BE2C (cell line): ENCODE measurements around the gene PAXIP1.
A peak's percentile ranks its signal among the peaks of the same experiment; 100 is the strongest.

ENCODE experiments used
- DNase-seq: peaks from one replicate; pipeline ENCODE4 v3.0.0-alpha.2; 2020
- H3K27me3 ChIP-seq: fragments of 250-450 bp; sonication (Bioruptor Pico); 2 replicates; pipeline ENCODE4 v1.5.1; 2020; ENCODE audit warnings: mild to moderate bottlenecking
- H3K36me3 ChIP-seq: fragments of 250-450 bp; sonication (Bioruptor Pico); 2 replicates; pipeline ENCODE4 v1.5.1; 2020; ENCODE audit warnings: mild to moderate bottlenecking
- H3K4me1 ChIP-seq: fragments of 250-450 bp; sonication (Bioruptor Pico); 2 replicates; pipeline ENCODE4 v1.5.1; 2020
- H3K4me3 ChIP-seq: 2 replicates; pipeline ENCODE4 v1.5.1; 2011; ENCODE audit warnings: low read depth, low read length
- H3K9me3 ChIP-seq: fragments of 250-450 bp; sonication (Bioruptor Pico); 2 replicates; pipeline ENCODE4 v1.5.1; 2020
- CTCF ChIP-seq: IDR thresholded peaks from 2 replicates; pipeline ENCODE4 v1.5.1; 2012; ENCODE audit warnings: mild to moderate bottlenecking, low read depth, low read length

Gene PAXIP1

GRCh38 chr7:155009570-155010157 is 6.7 kb upstream of the PAXIP1 start:
- peak; percentile 70 for TF ChIP-seq CTCF
- H3K36me3 ChIP-seq, result no peaks in the 10 kb centered on the region
- DNase-seq, result peak; percentile 19
- no peak overlapping the region for H3K4me3 ChIP-seq
- H3K4me1 ChIP-seq, result no peaks in the 10 kb centered on the region
- H3K27me3 ChIP-seq, result 0 out of 2 replicates have a peak, but pooled peaks cover 4% of the 10 kb centered on the region
- H3K9me3 ChIP-seq, result no peaks in the 10 kb centered on the region

GRCh38 chr7:155007947-155008346 is 5.0 kb upstream of the PAXIP1 start:
- Histone ChIP-seq H3K36me3 (no peaks in the 10 kb centered on the region), H3K27me3 (0 out of 2 replicates have a peak, but pooled peaks cover 4% of the 10 kb centered on the region), H3K4me3 (no peak overlapping the region), H3K9me3 (no peaks in the 10 kb centered on the region), H3K4me1 (0 out of 2 replicates have a peak, but pooled peaks cover 3% of the 10 kb centered on the region)
- DNase-seq, result peak; percentile 60
- TF ChIP-seq CTCF, result peak; percentile 89

- TF ChIP-seq CTCF, result no peak
- Histone ChIP-seq H3K9me3 (no peaks in the 10 kb centered on the region), H3K27me3 (no peaks in the 10 kb centered on the region), H3K4me1 (0 out of 2 replicates have a peak, but pooled peaks cover 3% of the 10 kb centered on the region), H3K36me3 (peaks cover under 1% of the 10 kb centered on the region), H3K4me3 (peak overlapping the region; percentile 93)
- peak; percentile 87 for DNase-seq
Measured at GRCh38 chr7:155003376-155004214, 671 bp upstream of the PAXIP1 start.

DNA sequence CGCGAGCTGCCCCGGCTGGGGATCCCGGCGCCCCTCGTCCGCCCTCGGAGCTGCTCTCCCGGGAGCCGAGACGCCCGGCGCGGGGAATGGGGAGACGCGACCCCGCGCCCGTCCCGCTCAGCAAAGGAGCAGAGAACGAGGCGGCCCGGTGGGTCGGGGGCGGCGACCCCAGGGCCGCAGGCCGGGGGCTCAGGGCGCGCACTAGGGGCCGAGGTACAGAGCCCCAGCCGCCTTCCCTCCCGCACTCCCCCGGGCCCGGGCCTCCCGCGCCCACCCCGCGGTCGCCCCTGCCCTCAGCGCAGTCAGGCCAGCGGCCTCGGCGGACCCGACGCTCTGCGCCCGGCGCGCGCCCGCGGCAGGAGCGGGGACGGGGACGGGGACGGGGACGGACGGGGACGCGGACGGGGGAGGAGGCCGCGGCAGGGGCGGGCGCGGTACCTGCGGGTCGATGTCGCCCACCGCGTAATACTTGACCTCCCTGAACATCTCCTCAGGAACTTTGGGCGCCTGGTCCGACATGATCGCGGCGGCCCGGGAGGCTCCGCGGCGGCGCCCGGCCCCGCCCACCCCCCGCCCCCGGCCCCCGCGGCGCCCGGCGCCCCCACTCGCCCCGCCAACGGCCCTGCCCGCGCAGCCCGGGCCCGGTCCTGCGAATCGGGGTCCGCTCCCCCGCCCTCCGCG is 373 bp downstream of the PAXIP1 start:
- Histone ChIP-seq H3K4me1 (0 out of 2 replicates have a peak, but pooled peaks cover 3% of the 10 kb centered on the region), H3K27me3 (no peaks in the 10 kb centered on the region), H3K4me3 (peak overlapping the region; percentile 82), H3K36me3 (peaks cover 11% of the 10 kb centered on the region), H3K9me3 (no peaks in the 10 kb centered on the region)
- no peak for TF ChIP-seq CTCF
- peak; percentile 61 for DNase-seq

DNA sequence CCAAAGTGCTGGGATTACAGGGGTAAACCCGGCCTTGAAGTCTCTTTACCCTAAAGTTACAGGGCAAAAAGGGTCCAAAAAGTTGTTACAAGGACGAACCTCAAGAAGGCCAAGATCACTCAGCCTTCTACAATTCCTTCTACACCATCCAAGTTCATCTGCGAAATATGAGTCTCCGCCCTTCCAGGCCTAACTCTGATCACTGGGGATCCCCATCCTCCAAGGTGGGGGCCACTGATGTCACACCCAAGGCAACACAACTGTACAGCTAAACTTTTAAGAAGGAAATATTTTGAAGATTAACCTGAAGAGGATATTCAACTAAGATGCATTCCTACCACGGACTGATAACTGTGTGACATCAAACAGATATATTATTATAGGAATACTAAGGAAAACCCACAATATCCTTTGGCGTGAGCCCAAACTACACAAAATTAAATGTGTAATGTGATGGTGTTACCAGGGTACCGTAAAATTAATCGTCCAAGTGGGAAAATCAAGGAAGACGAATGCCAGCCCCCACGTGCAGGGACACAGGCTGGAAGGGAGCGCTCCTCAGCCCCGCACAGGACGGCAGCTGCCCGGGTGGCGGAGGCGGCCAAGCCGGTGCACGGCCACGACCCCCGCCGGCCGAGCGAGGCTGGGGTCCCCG is 1.0 kb downstream of the PAXIP1 start:
- Histone ChIP-seq H3K36me3 (peaks cover 18% of the 10 kb centered on the region), H3K4me1 (0 out of 2 replicates have a peak, but pooled peaks cover 3% of the 10 kb centered on the region), H3K27me3 (no peaks in the 10 kb centered on the region), H3K4me3 (peak overlapping the region; percentile 82), H3K9me3 (no peaks in the 10 kb centered on the region)
- TF ChIP-seq CTCF, result no peak
- peak; percentile 27 for DNase-seq
